WTC11 (cell line): Measurements from ENCODE around the gene NEK11. TPM values are rescaled to one million over a fixed set of nuclear protein-coding genes. Genes with fewer than 3 reads are reported as not detected.

Experiments
- ATAC-seq: fragments of 200-7000 bp; cut with Tn5 transposase; 2 replicates; pipeline ENCODE4 v1.10.0; 2021; ENCODE audit warnings: mild to moderate bottlenecking, moderate library complexity
- CTCF ChIA-PET: fragments of 300-600 bp; sonication (Branson Sonifier 250); formaldehyde crosslinking; loops from one replicate; lab custom pipeline; 2021; ENCODE audit warnings: antibody characterized with exemption; lab: Charles Lee
- POLR2A ChIA-PET: fragments of 350-600 bp; sonication (Branson Sonifier 250); formaldehyde crosslinking; loops from one replicate; lab custom pipeline; 2021; ENCODE audit warnings: antibody characterized with exemption; lab: Charles Lee
- DNase-seq: peaks from one replicate; pipeline ENCODE4 v3.0.0; 2021; ENCODE audit warnings: low spot score
- H3K27ac Mint-ChIP-seq: 2 replicates; pipeline ENCODE4 v1.8.0; 2021; ENCODE audit warnings: mixed read lengths
- H3K27me3 Mint-ChIP-seq: 2 replicates; pipeline ENCODE4 v1.8.0; 2021; ENCODE audit warnings: low read depth, mild to moderate bottlenecking, moderate library complexity, mixed read lengths
- H3K36me3 Mint-ChIP-seq: 2 replicates; pipeline ENCODE4 v1.8.0; 2021; ENCODE audit warnings: mixed read lengths
- H3K4me1 Mint-ChIP-seq: 2 replicates; pipeline ENCODE4 v1.8.0; 2022; ENCODE audit warnings: mixed read lengths
- H3K4me3 Mint-ChIP-seq: 2 replicates; pipeline ENCODE4 v1.8.0; 2021; ENCODE audit warnings: mild to moderate bottlenecking, moderate library complexity, mixed read lengths
- H3K9me3 Mint-ChIP-seq: 2 replicates; pipeline ENCODE4 v1.8.0; 2021; ENCODE audit warnings: mixed read lengths
- CTCF ChIP-seq: fragments of 200-600 bp; IDR thresholded peaks from 2 replicates; pipeline ENCODE4 v1.8.0; 2022; ENCODE audit warnings: antibody characterized with exemption
- ERG ChIP-seq: fragments of 250-450 bp; sonication (Bioruptor Pico); IDR thresholded peaks from 2 replicates; pipeline ENCODE4 v1.8.0; 2021; ENCODE audit warnings: mild to moderate bottlenecking
- JAZF1 ChIP-seq: fragments of 250-450 bp; sonication (Bioruptor Pico); IDR thresholded peaks from 2 replicates; pipeline ENCODE4 v1.9.0; 2021; ENCODE audit warnings: moderate library complexity, mild to moderate bottlenecking, inconsistent platforms
- JUN ChIP-seq: sonication (generic); formaldehyde crosslinking; IDR thresholded peaks from 2 replicates; pipeline ENCODE4 v1.8.0; 2023; ENCODE audit warnings: mild to moderate bottlenecking, missing genetic modification reagents
- MLX ChIP-seq: sonication (generic); formaldehyde crosslinking; IDR thresholded peaks from 2 replicates; pipeline ENCODE4 v1.8.1; 2023; ENCODE audit warnings: mild to moderate bottlenecking, missing genetic modification reagents, moderate library complexity
- MXD4 ChIP-seq: fragments of 250-450 bp; sonication (Bioruptor Pico); IDR thresholded peaks from 2 replicates; pipeline ENCODE4 v1.8.0; 2021; ENCODE audit warnings: mild to moderate bottlenecking, moderate library complexity, borderline replicate concordance
- MYBL2 ChIP-seq: sonication (generic); formaldehyde crosslinking; IDR thresholded peaks from 2 replicates; pipeline ENCODE4 v1.8.1; 2023; ENCODE audit warnings: mild to moderate bottlenecking, moderate library complexity, missing genetic modification reagents
- NFATC4 ChIP-seq: fragments of 250-450 bp; sonication (Bioruptor Pico); IDR thresholded peaks from 2 replicates; pipeline ENCODE4 v1.9.0; 2021; ENCODE audit warnings: mild to moderate bottlenecking
- PRDM15 ChIP-seq: sonication (generic); formaldehyde crosslinking; IDR thresholded peaks from 2 replicates; pipeline ENCODE4 v1.8.0; 2022; ENCODE audit warnings: missing genetic modification reagents
- SMAD4 ChIP-seq: sonication (generic); formaldehyde crosslinking; IDR thresholded peaks from 2 replicates; pipeline ENCODE4 v1.8.0; 2022; ENCODE audit warnings: mild to moderate bottlenecking, missing genetic modification reagents
- ZBTB43 ChIP-seq: sonication (generic); formaldehyde crosslinking; IDR thresholded peaks from 2 replicates; pipeline ENCODE4 v1.8.1; 2023; ENCODE audit warnings: mild to moderate bottlenecking, missing genetic modification reagents
- ZNF232 ChIP-seq: sonication (generic); formaldehyde crosslinking; IDR thresholded peaks from 2 replicates; pipeline ENCODE4 v1.8.0; 2022; ENCODE audit warnings: mild to moderate bottlenecking, missing genetic modification reagents
- ZNF671 ChIP-seq: fragments of 250-450 bp; sonication (Bioruptor Pico); IDR thresholded peaks from 2 replicates; pipeline ENCODE4 v1.8.0; 2021; ENCODE audit warnings: mild to moderate bottlenecking
- total RNA-seq: library from RNA; stranded (reverse); gene quantifications from 3 replicates; pipeline ENCODE4 v1.2.3, GENCODE V29; 2021
- TF ChIP-seq, protein P1 (sequence below): fragments of 250-450 bp; sonication (Bioruptor Pico); conservative IDR thresholded peaks from 2 replicates; pipeline ENCODE4 v1.9.0; 2021; ENCODE audit warnings: mild to moderate bottlenecking
- TF ChIP-seq, protein P2 (sequence below): sonication (generic); formaldehyde crosslinking; IDR thresholded peaks from 2 replicates; pipeline ENCODE4 v1.8.1; 2023; ENCODE audit warnings: mild to moderate bottlenecking, missing genetic modification reagents
- TF ChIP-seq, protein P3 (sequence below): sonication (generic); formaldehyde crosslinking; IDR thresholded peaks from 2 replicates; pipeline ENCODE4 v1.8.0; 2023; ENCODE audit warnings: missing genetic modification reagents, mild to moderate bottlenecking, borderline replicate concordance

Gene NEK11
- total RNA-seq, 1 experiment from 2014 or later = 1.6 TPM

- H3K27me3 Mint-ChIP-seq = peaks cover 3% of the 10 kb centered on the region; the same call in 1 of the 2 replicates
- no peak for DNase-seq
- H3K4me1 Mint-ChIP-seq = peaks cover 15% of the 10 kb centered on the region
- H3K27ac Mint-ChIP-seq = no peak overlapping the region
- no peak for ATAC-seq
- ChIA-PET CTCF (interaction anchor here (1.3 kb wide), 1 partner anchor 1009 kb away, joined by 3 read pairs; the partner anchor contains the start of gene CPNE4), POLR2A (no interaction called here)
- H3K36me3 Mint-ChIP-seq = peaks cover 13% of the 10 kb centered on the region
- no peaks in the 10 kb centered on the region for H3K9me3 Mint-ChIP-seq
- H3K4me3 Mint-ChIP-seq = peak overlapping the region; percentile 72
- TF ChIP-seq, protein P1, sequence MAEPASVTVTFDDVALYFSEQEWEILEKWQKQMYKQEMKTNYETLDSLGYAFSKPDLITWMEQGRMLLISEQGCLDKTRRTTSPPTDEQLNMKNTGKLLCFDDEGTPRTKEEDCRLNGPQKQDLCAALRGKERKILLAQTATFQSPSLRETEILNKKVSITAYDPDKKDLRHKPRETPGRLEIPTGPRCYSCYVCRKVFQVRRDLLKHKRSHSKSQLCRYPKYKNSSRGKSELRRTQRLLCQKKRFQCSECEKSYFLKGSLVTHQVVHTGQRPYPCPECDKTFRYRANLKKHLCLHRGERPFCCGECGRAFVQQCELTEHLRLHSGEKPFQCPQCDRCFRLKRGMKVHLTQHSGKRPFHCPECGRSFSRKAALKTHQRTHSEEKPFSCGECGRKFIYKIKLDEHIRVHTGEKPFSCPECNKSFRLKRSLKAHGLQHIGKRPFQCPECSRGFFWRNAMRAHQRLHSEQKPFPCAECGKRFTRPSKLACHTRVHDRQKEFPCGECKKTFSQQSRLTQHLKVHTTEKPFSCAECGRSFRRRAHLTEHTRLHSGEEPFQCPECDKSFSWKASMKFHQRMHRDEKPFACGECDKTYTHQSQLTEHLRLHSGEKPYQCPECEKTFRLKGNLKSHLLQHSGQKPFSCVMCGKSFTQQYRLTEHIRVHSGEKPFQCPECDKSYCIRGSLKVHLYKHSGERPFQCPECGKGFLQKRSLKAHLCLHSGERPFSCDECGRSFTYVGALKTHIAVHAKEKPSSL (CRISPR knock-in tag) = no peak
- no peak for TF ChIP-seq MYBL2 (CRISPR knock-in tag)
- TF ChIP-seq, protein P2, sequence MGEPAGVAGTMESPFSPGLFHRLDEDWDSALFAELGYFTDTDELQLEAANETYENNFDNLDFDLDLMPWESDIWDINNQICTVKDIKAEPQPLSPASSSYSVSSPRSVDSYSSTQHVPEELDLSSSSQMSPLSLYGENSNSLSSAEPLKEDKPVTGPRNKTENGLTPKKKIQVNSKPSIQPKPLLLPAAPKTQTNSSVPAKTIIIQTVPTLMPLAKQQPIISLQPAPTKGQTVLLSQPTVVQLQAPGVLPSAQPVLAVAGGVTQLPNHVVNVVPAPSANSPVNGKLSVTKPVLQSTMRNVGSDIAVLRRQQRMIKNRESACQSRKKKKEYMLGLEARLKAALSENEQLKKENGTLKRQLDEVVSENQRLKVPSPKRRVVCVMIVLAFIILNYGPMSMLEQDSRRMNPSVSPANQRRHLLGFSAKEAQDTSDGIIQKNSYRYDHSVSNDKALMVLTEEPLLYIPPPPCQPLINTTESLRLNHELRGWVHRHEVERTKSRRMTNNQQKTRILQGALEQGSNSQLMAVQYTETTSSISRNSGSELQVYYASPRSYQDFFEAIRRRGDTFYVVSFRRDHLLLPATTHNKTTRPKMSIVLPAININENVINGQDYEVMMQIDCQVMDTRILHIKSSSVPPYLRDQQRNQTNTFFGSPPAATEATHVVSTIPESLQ = no peak
- no peak for TF ChIP-seq ZNF671 (CRISPR knock-in tag)
- no peak for TF ChIP-seq CTCF
- no peak for TF ChIP-seq SMAD4
- TF ChIP-seq MLX (CRISPR knock-in tag) = no peak
- TF ChIP-seq NFATC4 (CRISPR knock-in tag) = no peak
- no peak for TF ChIP-seq JAZF1 (CRISPR knock-in tag)
- TF ChIP-seq ZNF232 (CRISPR knock-in tag) = no peak
- no peak for TF ChIP-seq PRDM15 (CRISPR knock-in tag)
- no peak for TF ChIP-seq MXD4
- no peak for TF ChIP-seq ERG (CRISPR knock-in tag)
- no peak for TF ChIP-seq JUN (CRISPR knock-in tag)
- TF ChIP-seq, protein P3, sequence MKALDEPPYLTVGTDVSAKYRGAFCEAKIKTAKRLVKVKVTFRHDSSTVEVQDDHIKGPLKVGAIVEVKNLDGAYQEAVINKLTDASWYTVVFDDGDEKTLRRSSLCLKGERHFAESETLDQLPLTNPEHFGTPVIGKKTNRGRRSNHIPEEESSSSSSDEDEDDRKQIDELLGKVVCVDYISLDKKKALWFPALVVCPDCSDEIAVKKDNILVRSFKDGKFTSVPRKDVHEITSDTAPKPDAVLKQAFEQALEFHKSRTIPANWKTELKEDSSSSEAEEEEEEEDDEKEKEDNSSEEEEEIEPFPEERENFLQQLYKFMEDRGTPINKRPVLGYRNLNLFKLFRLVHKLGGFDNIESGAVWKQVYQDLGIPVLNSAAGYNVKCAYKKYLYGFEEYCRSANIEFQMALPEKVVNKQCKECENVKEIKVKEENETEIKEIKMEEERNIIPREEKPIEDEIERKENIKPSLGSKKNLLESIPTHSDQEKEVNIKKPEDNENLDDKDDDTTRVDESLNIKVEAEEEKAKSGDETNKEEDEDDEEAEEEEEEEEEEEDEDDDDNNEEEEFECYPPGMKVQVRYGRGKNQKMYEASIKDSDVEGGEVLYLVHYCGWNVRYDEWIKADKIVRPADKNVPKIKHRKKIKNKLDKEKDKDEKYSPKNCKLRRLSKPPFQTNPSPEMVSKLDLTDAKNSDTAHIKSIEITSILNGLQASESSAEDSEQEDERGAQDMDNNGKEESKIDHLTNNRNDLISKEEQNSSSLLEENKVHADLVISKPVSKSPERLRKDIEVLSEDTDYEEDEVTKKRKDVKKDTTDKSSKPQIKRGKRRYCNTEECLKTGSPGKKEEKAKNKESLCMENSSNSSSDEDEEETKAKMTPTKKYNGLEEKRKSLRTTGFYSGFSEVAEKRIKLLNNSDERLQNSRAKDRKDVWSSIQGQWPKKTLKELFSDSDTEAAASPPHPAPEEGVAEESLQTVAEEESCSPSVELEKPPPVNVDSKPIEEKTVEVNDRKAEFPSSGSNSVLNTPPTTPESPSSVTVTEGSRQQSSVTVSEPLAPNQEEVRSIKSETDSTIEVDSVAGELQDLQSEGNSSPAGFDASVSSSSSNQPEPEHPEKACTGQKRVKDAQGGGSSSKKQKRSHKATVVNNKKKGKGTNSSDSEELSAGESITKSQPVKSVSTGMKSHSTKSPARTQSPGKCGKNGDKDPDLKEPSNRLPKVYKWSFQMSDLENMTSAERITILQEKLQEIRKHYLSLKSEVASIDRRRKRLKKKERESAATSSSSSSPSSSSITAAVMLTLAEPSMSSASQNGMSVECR (CRISPR knock-in tag) = no peak
- no peak for TF ChIP-seq ZBTB43 (CRISPR knock-in tag)
Observed at GRCh38 chr3:131025539-131025938, 1.1 kb upstream of the NEK11 start.
